ENCODE measurements around the gene CTRL.

CTRL gene

DNA sequence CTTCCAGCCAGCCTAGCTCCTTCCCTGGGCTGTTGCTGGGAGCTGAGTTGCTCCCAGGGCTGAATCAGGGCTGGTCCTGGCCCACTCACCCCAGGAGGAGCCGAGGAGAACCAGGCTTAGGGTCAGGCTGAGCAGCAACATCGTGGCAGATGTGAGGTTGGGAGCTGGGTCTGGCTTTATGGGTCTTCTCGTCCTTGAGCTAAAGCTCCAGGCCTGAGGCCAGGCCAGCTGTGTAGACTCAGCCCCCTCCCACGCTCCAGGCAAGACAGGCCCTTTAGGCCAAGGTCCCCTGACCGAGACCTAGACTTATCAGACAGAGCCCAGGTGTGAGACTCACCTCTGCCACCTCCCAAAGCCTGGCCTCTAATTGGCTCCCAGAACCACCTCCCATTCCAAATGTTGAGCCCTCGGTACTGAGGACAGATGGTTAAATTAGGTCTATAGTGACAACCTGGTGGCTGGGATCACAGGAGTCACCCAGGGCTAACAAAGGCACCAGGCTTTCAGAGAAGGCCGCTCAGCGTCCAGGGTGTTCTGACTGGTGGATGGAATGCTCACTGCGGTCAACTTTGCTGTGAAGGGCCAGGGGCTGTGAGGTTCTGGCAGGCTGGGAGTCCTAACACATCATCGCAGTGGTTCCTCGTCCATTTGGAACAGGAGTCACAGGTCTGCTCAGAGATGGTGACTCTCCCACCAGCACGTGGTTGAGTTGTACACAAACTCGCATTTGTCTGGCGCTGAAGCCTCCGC, at the start of gene CTRL:
Gene CTRL (minus strand): TSS at position 151 of the 750 bp plus-strand sequence. CDS start 10 bp downstream, at position 141.
- H3K4me3 ChIP-seq (ENCODE audit: severe bottlenecking): no peak within 1 kb of the TSS
- H3K27ac ChIP-seq (ENCODE audit: poor library complexity, severe bottlenecking): no peak within 1 kb of the TSS
- no peaks in the 10 kb centered on the region for H3K27me3 ChIP-seq (ENCODE audit: insufficient read depth, poor library complexity, severe bottlenecking)
- ATAC-seq (ENCODE audit: low read depth): no peak
- no peak for DNase-seq (ENCODE audit: low spot score)
- H3K36me3 ChIP-seq (ENCODE audit: low read depth): peaks cover 24% of the 10 kb centered on the region
- no peaks in the 10 kb centered on the region for H3K4me1 ChIP-seq (ENCODE audit: insufficient read depth, poor library complexity, severe bottlenecking)
- H3K9me3 ChIP-seq (ENCODE audit: severe bottlenecking): no peaks in the 10 kb centered on the region
- TF ChIP-seq, protein P1, sequence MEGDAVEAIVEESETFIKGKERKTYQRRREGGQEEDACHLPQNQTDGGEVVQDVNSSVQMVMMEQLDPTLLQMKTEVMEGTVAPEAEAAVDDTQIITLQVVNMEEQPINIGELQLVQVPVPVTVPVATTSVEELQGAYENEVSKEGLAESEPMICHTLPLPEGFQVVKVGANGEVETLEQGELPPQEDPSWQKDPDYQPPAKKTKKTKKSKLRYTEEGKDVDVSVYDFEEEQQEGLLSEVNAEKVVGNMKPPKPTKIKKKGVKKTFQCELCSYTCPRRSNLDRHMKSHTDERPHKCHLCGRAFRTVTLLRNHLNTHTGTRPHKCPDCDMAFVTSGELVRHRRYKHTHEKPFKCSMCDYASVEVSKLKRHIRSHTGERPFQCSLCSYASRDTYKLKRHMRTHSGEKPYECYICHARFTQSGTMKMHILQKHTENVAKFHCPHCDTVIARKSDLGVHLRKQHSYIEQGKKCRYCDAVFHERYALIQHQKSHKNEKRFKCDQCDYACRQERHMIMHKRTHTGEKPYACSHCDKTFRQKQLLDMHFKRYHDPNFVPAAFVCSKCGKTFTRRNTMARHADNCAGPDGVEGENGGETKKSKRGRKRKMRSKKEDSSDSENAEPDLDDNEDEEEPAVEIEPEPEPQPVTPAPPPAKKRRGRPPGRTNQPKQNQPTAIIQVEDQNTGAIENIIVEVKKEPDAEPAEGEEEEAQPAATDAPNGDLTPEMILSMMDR (IDR thresholded peaks at IDR 0.05; ENCODE audit: poor library complexity, severe bottlenecking): no peak

DNA sequence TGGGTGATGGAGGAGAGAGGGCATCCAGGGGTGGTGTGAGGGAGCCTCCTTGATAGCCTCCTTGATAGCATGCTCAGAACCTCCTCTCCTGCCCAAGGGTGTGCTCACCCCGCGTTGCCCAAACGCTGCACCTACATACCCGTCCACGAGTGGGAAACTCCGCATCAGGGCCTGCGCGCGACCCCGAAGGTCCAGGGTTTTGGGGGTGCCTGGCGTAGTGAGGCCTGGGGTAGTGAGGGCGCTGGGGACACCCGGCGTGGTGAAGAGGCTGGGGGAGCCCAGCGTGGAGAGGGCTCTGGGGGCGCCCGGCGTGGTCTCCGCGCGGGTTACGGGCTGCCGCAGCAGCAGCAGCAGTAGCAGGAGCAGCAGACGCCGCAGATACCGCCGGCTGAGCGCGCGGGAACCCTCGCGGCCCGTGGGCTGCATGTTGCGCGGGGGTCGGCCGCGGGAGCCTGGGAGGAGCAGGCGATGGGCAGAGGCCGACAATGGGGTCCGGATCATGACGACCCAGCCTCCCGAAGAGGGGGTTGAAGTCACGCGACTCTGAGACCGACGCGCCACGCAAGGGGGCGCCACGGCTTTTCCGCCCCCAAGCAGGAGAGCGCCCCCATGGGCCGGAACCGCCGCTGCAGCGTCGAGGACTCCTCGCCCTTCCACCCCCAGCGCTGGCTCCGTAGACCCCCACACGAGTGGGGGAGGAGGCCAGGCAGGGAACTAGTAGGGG, 48.5 kb upstream of the CTRL start, which contains the start of gene DPEP3:
Gene DPEP3 (minus strand): TSS at position 545 of the 724 bp plus-strand sequence. CDS start 119 bp downstream, at position 426.
- H3K27me3 ChIP-seq (ENCODE audit: insufficient read depth, poor library complexity, severe bottlenecking): no peaks in the 10 kb centered on the region
- no peak within 1 kb of the TSS for H3K4me3 ChIP-seq (ENCODE audit: severe bottlenecking)
- H3K9me3 ChIP-seq (ENCODE audit: severe bottlenecking): no peaks in the 10 kb centered on the region
- H3K36me3 ChIP-seq (ENCODE audit: low read depth): no peaks in the 10 kb centered on the region
- no peak for DNase-seq (ENCODE audit: low spot score)
- no peak within 1 kb of the TSS for H3K27ac ChIP-seq (ENCODE audit: poor library complexity, severe bottlenecking)
- peaks cover 13% of the 10 kb centered on the region for H3K4me1 ChIP-seq (ENCODE audit: insufficient read depth, poor library complexity, severe bottlenecking)
- TF ChIP-seq, protein P1 (IDR thresholded peaks at IDR 0.05; ENCODE audit: poor library complexity, severe bottlenecking): no peak
- ATAC-seq (ENCODE audit: low read depth): no peak

DNA sequence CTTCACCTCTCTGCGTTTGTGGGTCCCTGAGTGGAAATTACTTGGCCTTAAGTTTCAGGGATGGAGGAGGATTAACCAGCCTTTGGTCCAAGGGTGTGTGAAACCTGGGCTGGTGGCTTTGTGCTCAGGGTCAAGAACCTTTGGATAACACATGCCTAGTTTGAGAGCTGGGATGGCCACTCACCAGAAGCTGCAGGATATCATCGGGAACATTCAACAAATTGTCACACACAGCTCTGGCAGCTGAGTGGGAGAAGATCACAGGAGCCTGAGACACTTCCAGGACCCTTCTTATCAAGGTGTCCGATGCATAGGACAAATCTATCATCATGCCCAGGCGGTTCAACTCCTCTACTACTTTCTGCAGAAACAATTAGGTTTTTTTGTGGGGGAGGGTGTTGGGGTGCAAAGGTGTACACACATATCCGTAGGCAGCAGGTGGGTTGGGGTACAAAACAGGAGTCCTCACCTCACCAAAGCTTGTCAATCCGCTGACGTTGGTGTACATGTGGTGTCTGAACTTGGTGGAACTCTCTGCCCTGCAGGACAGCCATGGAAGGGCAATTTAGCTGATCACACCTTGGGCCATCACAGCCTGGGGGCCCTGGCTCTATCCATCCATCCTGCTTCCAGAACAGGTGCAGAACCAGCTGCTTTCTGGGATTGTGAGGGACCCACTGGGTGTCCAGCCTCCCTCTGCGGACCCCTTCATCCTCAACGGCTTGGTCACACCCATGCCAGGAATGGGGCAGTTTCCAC, 46.0 kb upstream of the CTRL start:
- Histone ChIP-seq H3K27ac (ENCODE audit: poor library complexity, severe bottlenecking) (no peak overlapping the region), H3K27me3 (ENCODE audit: insufficient read depth, poor library complexity, severe bottlenecking) (no peaks in the 10 kb centered on the region), H3K4me3 (ENCODE audit: severe bottlenecking) (no peak overlapping the region), H3K9me3 (ENCODE audit: severe bottlenecking) (no peaks in the 10 kb centered on the region), H3K36me3 (ENCODE audit: low read depth) (no peaks in the 10 kb centered on the region), H3K4me1 (ENCODE audit: insufficient read depth, poor library complexity, severe bottlenecking) (no peaks in the 10 kb centered on the region)
- ATAC-seq (ENCODE audit: low read depth) (no peak), DNase-seq (ENCODE audit: low spot score) (no peak)
- TF ChIP-seq, protein P1 (IDR thresholded peaks at IDR 0.05; ENCODE audit: poor library complexity, severe bottlenecking): no peak

DNA sequence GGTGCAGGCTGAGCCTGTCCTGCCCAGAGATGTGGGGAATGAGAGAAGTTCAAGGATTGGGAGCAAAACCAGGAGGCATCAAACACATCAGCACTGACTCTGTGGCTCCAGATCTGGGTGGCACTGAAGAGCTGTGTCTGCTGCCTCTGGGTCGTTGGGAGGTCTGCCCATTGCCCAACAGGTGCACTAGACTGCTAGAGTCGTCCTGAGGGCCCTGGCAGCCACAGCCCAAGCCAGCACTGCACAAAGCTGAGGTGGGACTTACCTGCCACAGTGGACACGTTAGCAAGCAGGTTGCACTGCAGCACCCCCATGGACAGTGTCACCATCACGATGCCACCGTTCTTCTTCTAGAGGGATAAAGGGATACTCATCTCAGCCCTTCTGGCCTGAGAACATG, 45.3 kb upstream of the CTRL start:
- ATAC-seq (ENCODE audit: low read depth) (peak; percentile 7; the same call in 1 of the 3 replicates), DNase-seq (ENCODE audit: low spot score) (no peak)
- no peaks in the 10 kb centered on the region for H3K27me3 ChIP-seq (ENCODE audit: insufficient read depth, poor library complexity, severe bottlenecking)
- TF ChIP-seq, protein P1 (IDR thresholded peaks at IDR 0.05; ENCODE audit: poor library complexity, severe bottlenecking): no peak
- no peak overlapping the region for H3K27ac ChIP-seq (ENCODE audit: poor library complexity, severe bottlenecking)
- H3K9me3 ChIP-seq (ENCODE audit: severe bottlenecking): no peaks in the 10 kb centered on the region
- no peak overlapping the region for H3K4me3 ChIP-seq (ENCODE audit: severe bottlenecking)
- no peaks in the 10 kb centered on the region for H3K4me1 ChIP-seq (ENCODE audit: insufficient read depth, poor library complexity, severe bottlenecking)
- H3K36me3 ChIP-seq (ENCODE audit: low read depth): no peaks in the 10 kb centered on the region
